Kidney epithelial cell (primary cell): ENCODE data around the gene CCBE1. TPM values are rescaled to one million over a fixed set of nuclear protein-coding genes. Genes with fewer than 3 reads are reported as not detected.

Source experiments
- DNase-seq: peaks from one replicate; pipeline ENCODE4 v3.0.0-alpha.2; 2010; ENCODE audit warnings: low read depth
- H3K27me3 ChIP-seq: 2 replicates; pipeline ENCODE4 v1.6.0; 2011; ENCODE audit warnings: low read length; ENCODE audit not compliant: control insufficient read depth, insufficient read depth
- H3K36me3 ChIP-seq: 2 replicates; pipeline ENCODE4 v1.5.1; 2011; ENCODE audit warnings: low read length; ENCODE audit not compliant: control insufficient read depth, insufficient read depth
- H3K4me3 ChIP-seq: 2 replicates; pipeline ENCODE4 v1.5.1; 2011; ENCODE audit warnings: low read depth, mild to moderate bottlenecking, control low read depth, low read length
- CTCF ChIP-seq: IDR thresholded peaks from 2 replicates; pipeline ENCODE4 v1.5.1; 2011; ENCODE audit warnings: mild to moderate bottlenecking, moderate library complexity, low read length, control low read depth, inconsistent platforms; ENCODE audit not compliant: insufficient read depth, poor library complexity, severe bottlenecking
- total RNA-seq: library from RNA; depleted of rRNA; stranded (reverse); fragments of >200 nt; gene quantifications from 2 replicates; pipeline ENCODE4 v1.2.3, GENCODE V29; 2015

Gene CCBE1
- total RNA-seq, 1 donor from 2014 or later = 1.2 TPM

DNA sequence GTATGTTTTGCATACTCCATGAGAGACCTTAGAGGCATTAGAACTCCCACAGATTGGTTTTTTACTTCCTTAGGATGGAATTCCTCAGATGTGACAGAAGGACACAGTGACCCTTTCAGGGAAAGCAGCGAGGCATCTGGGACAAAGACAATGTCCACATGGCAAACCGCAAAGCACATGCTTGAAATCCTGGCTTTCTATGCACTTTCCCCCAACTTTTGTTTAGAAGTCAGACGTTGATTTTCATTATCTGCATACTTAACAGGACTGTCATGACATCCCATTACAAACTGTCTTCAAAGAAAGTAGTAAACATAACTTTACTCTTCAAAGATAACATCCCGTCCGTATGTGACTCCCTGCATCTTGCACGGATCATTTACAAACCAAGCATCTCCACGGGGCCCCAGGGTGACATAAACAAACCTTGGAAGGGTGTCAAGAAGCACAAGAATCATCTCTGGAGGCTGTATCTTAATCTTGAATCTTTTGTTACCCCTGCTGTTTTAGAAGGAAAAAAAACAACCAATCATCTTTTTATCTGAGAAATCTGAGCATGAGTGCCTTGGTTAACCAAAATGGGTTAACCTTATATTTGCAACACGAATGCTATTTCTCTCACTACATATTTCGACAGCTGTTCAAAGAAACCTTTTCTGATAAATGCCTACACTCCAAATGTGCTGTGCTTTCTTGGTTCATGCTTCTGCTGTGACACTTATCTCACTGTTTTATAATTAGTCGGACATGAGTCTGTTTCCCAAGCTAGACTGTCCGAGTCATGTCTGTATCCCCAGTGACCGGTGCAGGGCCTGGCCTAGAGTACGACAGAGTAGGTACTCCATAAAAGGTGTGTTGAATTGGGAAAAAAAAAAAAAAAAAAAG, 90.8 kb downstream of the CCBE1 start:
- Histone ChIP-seq H3K27me3 (no peaks in the 10 kb centered on the region), H3K36me3 (no peaks in the 10 kb centered on the region), H3K4me3 (no peak overlapping the region)
- DNase-seq = peak; percentile 16
- TF ChIP-seq CTCF = no peak

DNA sequence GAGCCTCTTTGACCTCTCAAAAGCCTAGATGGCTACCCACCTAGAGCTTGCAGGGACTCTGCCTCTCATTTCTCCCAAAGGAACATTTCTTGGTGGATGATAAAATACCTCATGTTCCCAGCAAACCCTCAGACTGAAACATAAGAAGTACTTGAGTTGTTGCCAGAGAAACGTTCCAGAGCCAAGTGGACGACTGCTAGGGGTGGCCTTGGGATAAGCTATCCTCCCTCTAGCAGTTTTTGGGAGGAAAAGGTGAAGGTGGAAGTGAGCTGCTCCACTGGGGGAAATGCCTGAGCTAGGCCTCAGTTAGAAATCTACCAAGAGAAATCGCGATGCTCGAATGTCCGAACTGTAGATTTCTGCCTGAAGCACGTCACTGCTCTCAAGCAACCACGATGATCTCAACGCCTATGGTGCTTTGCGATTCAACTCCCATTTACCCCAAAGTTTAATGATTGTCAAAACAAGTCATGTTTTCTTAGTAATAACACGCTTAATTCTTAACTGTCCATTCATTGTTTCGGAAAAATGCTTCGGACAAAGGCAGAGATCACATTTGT, 91.5 kb downstream of the CCBE1 start:
- H3K27me3 ChIP-seq = no peaks in the 10 kb centered on the region
- DNase-seq = peak; percentile 16

GRCh38 chr18:59604877-59605276, 92.3 kb downstream of the CCBE1 start:
- no peak for DNase-seq
- TF ChIP-seq CTCF = no peak
- no peaks in the 10 kb centered on the region for H3K36me3 ChIP-seq
- H3K4me3 ChIP-seq = no peak overlapping the region
- no peaks in the 10 kb centered on the region for H3K27me3 ChIP-seq

More for the DNA sequence above, 91.5 kb downstream of the CCBE1 start:
- H3K36me3 ChIP-seq = no peaks in the 10 kb centered on the region
- H3K4me3 ChIP-seq = no peak overlapping the region
- no peak for TF ChIP-seq CTCF

DNA sequence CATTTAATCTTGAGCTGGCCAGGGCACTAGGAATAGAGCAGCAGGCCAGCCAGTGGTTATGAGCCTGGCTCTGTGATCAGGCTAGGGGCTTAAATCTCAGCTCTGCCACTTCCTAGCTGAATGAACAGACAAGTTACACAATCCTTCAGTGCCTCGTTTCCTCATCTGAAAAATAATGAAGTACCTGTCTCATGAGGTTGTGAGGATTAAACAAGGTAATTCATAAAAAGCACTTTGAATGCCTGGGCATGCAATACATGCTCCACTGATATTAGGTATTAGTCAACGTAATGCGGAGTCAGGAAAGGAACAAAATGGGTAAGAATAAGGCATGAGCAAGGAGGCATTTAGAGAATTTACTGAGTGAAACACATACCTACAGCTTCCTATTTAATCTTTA, 100.2 kb downstream of the CCBE1 start:
- H3K27me3 ChIP-seq = no peaks in the 10 kb centered on the region
- no peak for DNase-seq
- H3K4me3 ChIP-seq = no peak overlapping the region
- no peaks in the 10 kb centered on the region for H3K36me3 ChIP-seq
- TF ChIP-seq CTCF = no peak

DNA sequence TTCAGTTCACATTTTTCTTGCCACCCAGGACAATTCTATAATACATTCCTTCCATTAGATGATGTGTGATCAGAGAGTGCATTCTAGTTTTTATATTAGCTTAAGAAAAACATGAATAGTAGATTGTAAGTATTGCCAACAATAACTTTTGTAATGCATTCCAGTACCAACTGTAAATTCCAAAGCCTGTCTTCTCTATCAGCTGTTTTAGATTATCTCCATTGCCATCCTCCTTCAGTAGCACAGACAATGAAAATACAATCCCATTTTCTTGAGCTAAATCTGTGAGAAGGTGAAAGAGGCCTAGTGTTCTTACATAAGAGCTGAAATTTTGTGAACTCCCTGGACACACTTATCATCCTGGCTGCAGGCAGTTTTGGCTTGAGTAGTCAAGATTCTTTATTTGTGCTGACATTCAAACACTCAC, 103.9 kb downstream of the CCBE1 start:
- Histone ChIP-seq H3K4me3 (no peak overlapping the region), H3K36me3 (no peaks in the 10 kb centered on the region), H3K27me3 (no peaks in the 10 kb centered on the region)
- DNase-seq = no peak
- no peak for TF ChIP-seq CTCF

DNA sequence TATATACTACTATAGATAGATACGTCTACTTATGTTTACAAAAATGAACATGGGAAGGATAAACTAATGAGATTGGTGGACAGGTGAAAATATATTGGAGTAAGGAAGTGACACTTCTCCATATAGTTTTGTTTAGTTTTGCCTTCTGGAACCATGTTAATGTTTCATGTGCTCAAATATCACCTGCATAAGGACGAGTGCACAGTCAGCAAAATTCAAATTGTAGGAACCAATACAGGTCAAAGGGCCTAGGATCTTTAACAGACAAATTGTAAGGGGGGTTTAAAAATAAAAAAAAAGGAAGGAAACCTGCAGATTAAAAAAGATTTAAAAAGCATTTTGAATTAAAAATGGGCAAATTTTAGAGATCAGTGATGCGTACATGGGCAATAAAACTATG, 104.6 kb downstream of the CCBE1 start:
- Histone ChIP-seq H3K36me3 (no peaks in the 10 kb centered on the region), H3K4me3 (no peak overlapping the region), H3K27me3 (no peaks in the 10 kb centered on the region)
- TF ChIP-seq CTCF = no peak
- no peak for DNase-seq
